Measurements from ENCODE around the gene STRA6. TPM values are rescaled to one million over a fixed set of nuclear protein-coding genes. Genes with fewer than 3 reads are reported as not detected.

STRA6 gene
- total RNA-seq, 3 donors from 2014 or later (not counting 1 experiment from before 2014, with no cell fraction given), result not detected

- Mint-ChIP-seq H3K36me3 (no peaks in the 10 kb centered on the region), H3K4me1 (no peaks in the 10 kb centered on the region), H3K27ac (no peak overlapping the region), H3K4me3 (no peak overlapping the region), H3K9me3 (no peaks in the 10 kb centered on the region), H3K27me3 (ENCODE audit: low read depth in 2 of 2) (peaks cover 7 to 8% of the 10 kb centered on the region in 2 donors)
- H3K9me3 ChIP-seq (ENCODE audit: control insufficient read depth, insufficient read depth, low read length), result no peaks in the 10 kb centered on the region
- no peak overlapping the region for H3K4me3 ChIP-seq (ENCODE audit: low read length)
- intact Hi-C loops (cut with micrococcal nuclease), result no loop called here
- H3K27me3 ChIP-seq (ENCODE audit: control insufficient read depth, insufficient read depth, low read length), result no peaks in the 10 kb centered on the region
- DNase-seq (no peak), ATAC-seq (no peak)
- WGBS (ENCODE audit: insufficient coverage), result 94% methylated on average over 1 of the region's 1 CpG
- no peak overlapping the region for H3K27ac ChIP-seq (ENCODE audit: low read length)
- no peaks in the 10 kb centered on the region for H3K4me1 ChIP-seq (ENCODE audit: control insufficient read depth, insufficient read depth, low read length)
- no peak for TF ChIP-seq CTCF (IDR thresholded peaks at IDR 0.05)
- no peaks in the 10 kb centered on the region for H3K36me3 ChIP-seq (ENCODE audit: control insufficient read depth, insufficient read depth, low read length)
Measured at GRCh38 chr15:74211656-74212055, 9.1 kb upstream of the STRA6 start.

DNA sequence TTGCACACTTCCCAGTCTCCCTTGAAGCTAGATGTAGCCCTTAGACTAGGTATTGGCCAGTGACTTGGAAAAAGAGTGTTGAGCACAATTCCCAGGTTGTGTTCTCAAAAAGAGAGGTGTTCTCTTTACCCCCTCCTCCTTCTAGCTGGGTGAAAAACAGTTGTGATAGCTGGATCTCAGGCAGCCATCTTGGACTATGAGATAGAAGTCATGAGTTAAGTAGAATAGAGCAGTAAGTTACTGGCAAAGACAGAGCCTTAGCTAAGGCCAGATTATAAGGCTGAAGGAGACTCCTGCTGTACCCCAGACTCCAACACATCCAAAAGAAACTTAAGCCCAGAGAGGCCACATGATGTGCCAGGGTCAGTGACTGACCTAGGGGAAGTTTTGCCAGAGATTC lies 8.1 kb upstream of the STRA6 start:
- H3K9me3 ChIP-seq (ENCODE audit: control insufficient read depth, insufficient read depth, low read length), result no peaks in the 10 kb centered on the region
- Mint-ChIP-seq H3K27ac (no peak overlapping the region), H3K9me3 (no peaks in the 10 kb centered on the region), H3K4me3 (no peak overlapping the region), H3K36me3 (no peaks in the 10 kb centered on the region), H3K27me3 (ENCODE audit: low read depth in 2 of 2) (peaks cover 7 to 8% of the 10 kb centered on the region in 2 donors), H3K4me1 (no peaks in the 10 kb centered on the region)
- no peaks in the 10 kb centered on the region for H3K4me1 ChIP-seq (ENCODE audit: control insufficient read depth, insufficient read depth, low read length)
- DNase-seq, result no peak
- TF ChIP-seq CTCF (IDR thresholded peaks at IDR 0.05), result no peak
- no peak overlapping the region for H3K4me3 ChIP-seq (ENCODE audit: low read length)
- no peaks in the 10 kb centered on the region for H3K36me3 ChIP-seq (ENCODE audit: control insufficient read depth, insufficient read depth, low read length)
- H3K27ac ChIP-seq (ENCODE audit: low read length), result no peak overlapping the region
- intact Hi-C loops (cut with micrococcal nuclease), result no loop called here
- no peaks in the 10 kb centered on the region for H3K27me3 ChIP-seq (ENCODE audit: control insufficient read depth, insufficient read depth, low read length)
- no peak for ATAC-seq

GRCh38 chr15:74209997-74210671 lies 7.5 kb upstream of the STRA6 start:
- no peak for TF ChIP-seq CTCF (IDR thresholded peaks at IDR 0.05)
- no peak for DNase-seq
- H3K27ac Mint-ChIP-seq, result no peak overlapping the region
- WGBS (ENCODE audit: insufficient coverage), result 72% methylated on average over 4 of the region's 4 CpGs
- peaks cover 7 to 8% of the 10 kb centered on the region in 2 donors for H3K27me3 Mint-ChIP-seq (ENCODE audit: low read depth in 2 of 2)
- Histone ChIP-seq H3K27me3 (ENCODE audit: control insufficient read depth, insufficient read depth, low read length) (no peaks in the 10 kb centered on the region), H3K4me1 (ENCODE audit: control insufficient read depth, insufficient read depth, low read length) (no peaks in the 10 kb centered on the region), H3K4me3 (ENCODE audit: low read length) (no peak overlapping the region), H3K36me3 (ENCODE audit: control insufficient read depth, insufficient read depth, low read length) (no peaks in the 10 kb centered on the region), H3K27ac (ENCODE audit: low read length) (no peak overlapping the region), H3K9me3 (ENCODE audit: control insufficient read depth, insufficient read depth, low read length) (no peaks in the 10 kb centered on the region)
- H3K4me3 Mint-ChIP-seq, result no peak overlapping the region
- H3K36me3 Mint-ChIP-seq, result no peaks in the 10 kb centered on the region
- no peak for ATAC-seq
- peaks cover 0 to under 1% of the 10 kb centered on the region in 2 donors for H3K4me1 Mint-ChIP-seq
- no peaks in the 10 kb centered on the region for H3K9me3 Mint-ChIP-seq
- intact Hi-C loops (cut with micrococcal nuclease), result no loop called here

- Mint-ChIP-seq H3K27me3 (ENCODE audit: low read depth in 2 of 2) (peaks cover 3 to 7% of the 10 kb centered on the region in 2 donors), H3K4me1 (peaks cover 0 to 6% of the 10 kb centered on the region in 2 donors), H3K4me3 (no peak overlapping the region), H3K27ac (no peak overlapping the region), H3K36me3 (no peaks in the 10 kb centered on the region), H3K9me3 (no peaks in the 10 kb centered on the region)
- no peak overlapping the region for H3K4me3 ChIP-seq (ENCODE audit: low read length)
- H3K9me3 ChIP-seq (ENCODE audit: control insufficient read depth, insufficient read depth, low read length), result no peaks in the 10 kb centered on the region
- 78% methylated on average over 3 of the region's 5 CpGs for WGBS (ENCODE audit: insufficient coverage)
- intact Hi-C loops (cut with micrococcal nuclease), result no loop called here
- no peaks in the 10 kb centered on the region for H3K36me3 ChIP-seq (ENCODE audit: control insufficient read depth, insufficient read depth, low read length)
- DNase-seq, result no peak
- ATAC-seq, result no peak
- no peaks in the 10 kb centered on the region for H3K4me1 ChIP-seq (ENCODE audit: control insufficient read depth, insufficient read depth, low read length)
- no peaks in the 10 kb centered on the region for H3K27me3 ChIP-seq (ENCODE audit: control insufficient read depth, insufficient read depth, low read length)
- no peak overlapping the region for H3K27ac ChIP-seq (ENCODE audit: low read length)
- TF ChIP-seq CTCF (IDR thresholded peaks at IDR 0.05), result no peak
Measured at GRCh38 chr15:74209560-74209958, 7.0 kb upstream of the STRA6 start.
